Effector memory CD4-positive, alpha-beta T cell (primary cell): ENCODE results near the gene ZIK1.

Source experiments
- DNase-seq, 3 donors: peaks; one replicate each; pipeline ENCODE4 v3.0.0-alpha.2; 2020
- H3K27ac ChIP-seq: 2 replicates; pipeline ENCODE4 v1.7.0; 2013; ENCODE audit warnings: mild to moderate bottlenecking, low read length, moderate library complexity; ENCODE audit not compliant: insufficient read depth, poor library complexity, severe bottlenecking
- H3K27me3 ChIP-seq: replicated peaks from 2 replicates; pipeline ENCODE4 v1.7.0; 2013; ENCODE audit warnings: mild to moderate bottlenecking, low read length; ENCODE audit not compliant: insufficient read depth, control insufficient read depth, poor library complexity, severe bottlenecking
- H3K36me3 ChIP-seq: 2 replicates; pipeline ENCODE4 v1.7.0; 2013; ENCODE audit warnings: mild to moderate bottlenecking, low read length, moderate library complexity; ENCODE audit not compliant: control insufficient read depth, insufficient read depth
- H3K4me1 ChIP-seq: 2 replicates; pipeline ENCODE4 v1.7.0; 2013; ENCODE audit warnings: low read length, mild to moderate bottlenecking; ENCODE audit not compliant: control insufficient read depth, insufficient read depth, poor library complexity, severe bottlenecking
- H3K4me3 ChIP-seq: 2 replicates; pipeline ENCODE4 v1.7.0; 2013; ENCODE audit warnings: low read length, low read depth, mild to moderate bottlenecking; ENCODE audit not compliant: insufficient read depth, poor library complexity, severe bottlenecking
- H3K9me3 ChIP-seq: 2 replicates; pipeline ENCODE4 v1.7.0; 2013; ENCODE audit warnings: mild to moderate bottlenecking, low read length, moderate library complexity; ENCODE audit not compliant: control insufficient read depth

The ZIK1 gene

DNA sequence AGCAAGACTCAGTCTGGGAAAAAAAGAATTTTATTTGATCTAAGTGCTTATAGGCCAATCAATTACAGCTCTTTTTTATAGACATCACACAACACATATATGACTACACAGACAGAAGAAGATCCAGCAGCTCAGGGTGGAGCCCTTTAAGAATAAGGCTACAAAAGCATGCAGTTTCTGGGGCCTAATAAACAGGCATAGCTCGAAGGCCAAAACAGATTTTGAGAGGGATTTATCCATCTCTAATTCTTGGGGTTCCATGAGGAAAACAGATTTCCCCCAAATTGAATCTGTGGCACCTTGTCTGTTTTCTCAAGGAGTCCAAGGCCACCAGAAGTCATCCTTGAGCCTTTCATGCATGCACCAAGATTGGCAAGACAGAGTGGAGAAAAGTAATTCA is 20.4 kb upstream of the ZIK1 start:
- peaks cover 19% of the 10 kb centered on the region for H3K9me3 ChIP-seq
- DNase-seq, result no peak

DNA sequence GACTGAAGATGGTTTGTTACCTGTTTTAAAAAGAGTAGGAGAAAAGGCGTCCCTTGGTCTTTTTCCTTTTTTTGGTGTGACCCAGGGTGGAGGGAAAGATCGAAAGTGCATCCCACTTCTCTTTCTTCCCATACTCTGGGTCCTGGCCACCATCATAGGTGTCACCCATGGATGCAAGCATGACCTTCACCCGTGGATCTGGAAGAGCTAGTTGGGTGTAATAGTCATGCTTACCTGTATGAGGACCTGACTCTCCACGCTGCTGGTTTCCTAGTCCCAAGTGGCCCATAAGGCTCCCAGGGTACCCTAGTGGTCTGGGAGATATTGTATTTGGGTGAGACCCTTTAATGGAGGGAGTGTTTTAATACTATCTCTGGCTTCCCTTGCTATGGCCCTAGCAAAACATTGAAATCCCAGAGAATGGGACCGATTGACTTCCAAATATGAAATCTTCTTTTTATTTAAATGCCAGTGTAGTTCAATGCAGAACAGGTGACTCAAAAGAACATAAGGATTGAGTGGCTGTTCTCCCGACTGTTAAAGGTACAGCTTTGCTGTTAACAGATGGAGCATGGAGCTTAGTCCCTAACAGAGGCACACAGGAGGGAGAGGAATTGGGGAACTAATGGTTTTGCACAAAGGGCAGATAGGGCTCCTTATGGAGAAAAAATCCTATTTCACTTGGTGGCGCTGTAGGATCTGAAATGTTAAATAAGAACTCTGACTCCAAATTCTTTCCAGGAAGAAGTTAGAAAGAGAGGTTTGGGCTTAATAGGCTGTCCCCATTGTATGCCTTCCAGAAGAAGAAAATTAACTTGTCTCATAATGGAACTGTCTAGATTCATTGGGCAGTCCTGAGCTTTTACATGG is 17.3 kb upstream of the ZIK1 start:
- H3K4me3 ChIP-seq, result peak overlapping the region; percentile 3
- H3K9me3 ChIP-seq, result peaks cover 37% of the 10 kb centered on the region
- no peaks in the 10 kb centered on the region for H3K4me1 ChIP-seq
- no peak overlapping the region for H3K27ac ChIP-seq
- H3K36me3 ChIP-seq, result no peaks in the 10 kb centered on the region
- no peak for DNase-seq
- no peaks in the 10 kb centered on the region for H3K27me3 ChIP-seq

More for the DNA sequence above, 20.4 kb upstream of the ZIK1 start:
- no peak overlapping the region for H3K27ac ChIP-seq
- no peak overlapping the region for H3K4me3 ChIP-seq
- no peaks in the 10 kb centered on the region for H3K27me3 ChIP-seq
- H3K36me3 ChIP-seq, result no peaks in the 10 kb centered on the region
- no peaks in the 10 kb centered on the region for H3K4me1 ChIP-seq

DNA sequence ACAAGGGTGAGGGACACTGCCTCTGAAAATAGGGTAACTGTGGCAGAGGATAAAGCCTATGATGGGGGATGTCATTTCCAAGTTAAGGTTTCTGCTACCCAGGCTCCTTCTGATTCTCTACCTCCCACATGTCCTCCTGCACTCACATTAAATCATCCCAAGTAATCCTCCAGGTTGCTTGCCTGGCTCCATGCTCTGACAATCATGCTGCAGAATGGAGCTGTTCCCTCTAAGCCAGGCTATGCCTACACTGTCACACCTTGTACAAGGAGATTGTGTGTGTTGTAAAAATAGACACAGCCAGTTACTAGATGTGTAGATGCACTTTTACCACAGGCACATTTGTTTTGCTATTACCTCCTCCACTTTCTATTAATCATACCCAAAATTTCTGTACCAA is 13.2 kb upstream of the ZIK1 start:
- H3K4me3 ChIP-seq, result no peak overlapping the region
- H3K27ac ChIP-seq, result no peak overlapping the region
- peaks cover 67% of the 10 kb centered on the region for H3K9me3 ChIP-seq
- no peak for DNase-seq
- no peaks in the 10 kb centered on the region for H3K27me3 ChIP-seq
- no peaks in the 10 kb centered on the region for H3K4me1 ChIP-seq
- H3K36me3 ChIP-seq, result peaks cover 38% of the 10 kb centered on the region

DNA sequence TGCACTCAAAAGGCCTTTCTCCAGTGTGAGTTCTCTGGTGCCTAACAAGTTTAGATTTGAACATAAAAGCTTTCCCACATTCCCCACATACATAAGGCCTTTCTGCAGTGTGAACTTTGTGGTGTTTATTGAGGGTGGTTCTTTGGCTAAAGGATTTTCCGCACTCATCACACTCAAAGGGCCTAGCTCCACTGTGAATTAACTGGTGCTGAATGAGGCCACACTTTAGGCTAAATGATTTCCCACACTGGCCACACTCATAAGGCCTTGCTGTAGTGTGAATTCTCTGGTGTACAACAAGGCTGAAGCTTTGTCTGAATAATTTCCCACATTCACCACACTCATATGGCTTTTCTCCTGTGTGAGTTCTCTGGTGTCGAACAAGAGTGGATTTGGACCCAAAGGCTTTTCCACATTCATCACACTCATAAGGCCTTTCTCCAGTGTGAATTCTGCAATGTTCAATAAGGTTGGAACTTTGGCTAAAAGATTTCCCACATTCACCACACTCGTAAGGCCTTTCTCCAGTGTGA is 11.5 kb upstream of the ZIK1 start:
- Histone ChIP-seq H3K9me3 (peaks cover 63% of the 10 kb centered on the region), H3K27ac (no peak overlapping the region), H3K36me3 (peaks cover 52% of the 10 kb centered on the region), H3K4me1 (no peaks in the 10 kb centered on the region), H3K4me3 (no peak overlapping the region), H3K27me3 (no peaks in the 10 kb centered on the region)
- DNase-seq, result no peak

DNA sequence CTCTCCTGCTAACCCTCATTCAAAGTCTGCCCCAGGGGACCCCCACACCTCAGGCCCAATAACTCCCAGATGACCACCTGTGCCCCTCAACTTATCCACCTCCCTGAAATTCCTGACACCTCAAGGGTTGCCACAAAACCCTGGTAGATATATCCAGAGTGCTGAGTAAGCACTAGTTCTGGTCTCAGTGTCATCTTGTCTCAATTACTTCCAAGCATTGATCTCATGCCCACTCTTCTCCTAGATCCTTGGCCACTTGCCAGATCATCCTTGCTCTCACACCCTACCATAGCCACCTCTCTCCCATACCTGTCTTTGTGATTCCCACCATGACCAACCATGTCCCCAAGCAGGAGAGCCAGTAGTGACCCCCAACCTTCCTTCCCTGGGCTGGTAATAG is 7.3 kb upstream of the ZIK1 start:
- peaks cover 52% of the 10 kb centered on the region for H3K36me3 ChIP-seq
- H3K27me3 ChIP-seq, result no peaks in the 10 kb centered on the region
- H3K27ac ChIP-seq, result no peak overlapping the region
- no peaks in the 10 kb centered on the region for H3K4me1 ChIP-seq
- no peak for DNase-seq
- peaks cover 45% of the 10 kb centered on the region for H3K9me3 ChIP-seq
- H3K4me3 ChIP-seq, result no peak overlapping the region

DNA sequence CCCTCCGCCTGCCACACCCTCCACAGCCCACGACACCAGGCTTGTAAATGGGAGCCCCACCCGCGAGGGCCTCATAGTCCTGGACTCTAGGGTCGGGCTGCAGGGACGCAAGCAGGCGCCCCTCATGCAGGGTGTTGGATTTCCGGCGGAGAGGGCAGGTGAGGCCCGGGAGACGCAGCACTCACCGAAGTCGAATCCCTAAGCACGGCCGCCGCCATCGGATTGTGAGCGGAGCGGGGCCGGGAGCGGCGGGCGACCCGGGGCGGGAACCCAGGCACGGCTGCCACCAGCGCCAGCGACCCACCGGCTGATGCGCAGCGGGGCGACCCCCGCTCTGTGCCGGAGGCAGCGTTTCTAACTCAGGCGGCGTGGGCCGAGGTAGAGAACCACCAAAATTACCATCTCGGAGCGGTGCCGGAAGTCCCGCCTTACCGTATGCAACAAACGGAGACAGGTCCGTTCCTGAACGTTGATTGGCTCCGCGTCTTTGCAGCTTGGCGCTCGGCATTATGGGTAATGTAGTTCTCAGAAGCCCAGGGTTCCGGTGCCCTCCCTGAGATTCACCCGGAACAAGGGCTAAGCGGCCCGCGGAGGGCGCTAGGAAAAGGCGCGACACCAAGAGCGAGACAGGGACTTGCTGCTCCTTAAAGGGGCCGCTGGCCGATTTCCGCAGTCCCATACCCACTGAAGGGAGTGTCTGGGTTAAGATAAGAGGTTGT is 5.3 kb upstream of the ZIK1 start, which contains the start of gene ZNF416:
TSS of gene ZNF416 (minus strand) at position 425 of the 719 bp plus-strand sequence. CDS start at position 218, 207 bp downstream.
- H3K36me3 ChIP-seq, result peaks cover 34% of the 10 kb centered on the region
- H3K4me1 ChIP-seq, result peaks cover 2% of the 10 kb centered on the region
- DNase-seq, result peak; percentile 92 to 94 (median 93)
- no peaks in the 10 kb centered on the region for H3K27me3 ChIP-seq
- H3K27ac ChIP-seq, result peak within 1 kb of the TSS; percentile 73
- H3K9me3 ChIP-seq, result peaks cover 33% of the 10 kb centered on the region
- peak within 1 kb of the TSS; percentile 94 for H3K4me3 ChIP-seq

DNA sequence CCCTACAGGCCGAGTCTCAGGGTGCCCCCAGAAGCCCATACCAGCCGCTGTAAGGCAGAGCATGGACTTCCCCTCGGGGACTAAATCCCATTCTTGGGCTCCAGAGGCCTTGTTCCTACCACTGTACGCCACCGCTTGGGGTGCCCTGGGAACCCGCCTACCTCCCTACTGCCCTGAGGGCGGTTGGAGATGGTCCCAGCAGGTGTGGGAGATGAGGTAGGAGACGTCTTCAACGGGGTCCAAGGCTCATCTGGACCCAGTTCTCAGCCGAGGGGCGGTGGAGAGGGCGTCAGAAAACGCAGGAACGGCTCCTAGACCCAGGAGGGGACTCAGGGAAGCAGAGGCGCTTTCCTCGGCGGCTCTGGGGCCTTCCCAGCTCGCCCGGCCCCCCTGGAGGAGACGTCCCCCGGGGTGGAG is 833 bp upstream of the ZIK1 start:
- H3K27me3 ChIP-seq, result no peaks in the 10 kb centered on the region
- peaks cover 21% of the 10 kb centered on the region for H3K9me3 ChIP-seq
- no peak for DNase-seq
- peaks cover 7% of the 10 kb centered on the region for H3K4me1 ChIP-seq
- peaks cover 5% of the 10 kb centered on the region for H3K36me3 ChIP-seq
- H3K4me3 ChIP-seq, result peak overlapping the region; percentile 62
- no peak overlapping the region for H3K27ac ChIP-seq

DNA sequence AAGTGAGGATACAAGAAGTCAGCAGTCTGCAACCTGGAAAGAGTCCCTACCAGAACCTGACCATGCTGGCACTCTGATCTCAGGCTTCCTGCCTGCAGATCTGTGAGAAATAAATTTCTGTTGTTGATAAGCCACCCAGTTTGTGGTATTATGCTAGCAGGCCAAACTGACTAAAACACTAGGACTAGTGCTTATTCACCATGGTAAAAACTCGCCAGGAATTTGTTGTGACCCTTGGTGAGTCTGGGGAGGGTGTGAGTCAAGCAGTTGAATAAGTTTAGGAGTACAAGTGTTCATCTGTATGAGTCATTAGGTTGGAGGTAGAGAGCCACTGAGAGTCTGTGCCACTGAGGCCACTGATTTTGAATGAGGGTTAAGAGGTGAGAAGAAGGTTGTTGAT is 3.6 kb downstream of the ZIK1 start:
- Histone ChIP-seq H3K4me1 (peaks cover 7% of the 10 kb centered on the region), H3K27ac (no peak overlapping the region), H3K4me3 (no peak overlapping the region), H3K27me3 (no peaks in the 10 kb centered on the region), H3K9me3 (peaks cover 60% of the 10 kb centered on the region), H3K36me3 (peaks cover 32% of the 10 kb centered on the region)
- no peak for DNase-seq

DNA sequence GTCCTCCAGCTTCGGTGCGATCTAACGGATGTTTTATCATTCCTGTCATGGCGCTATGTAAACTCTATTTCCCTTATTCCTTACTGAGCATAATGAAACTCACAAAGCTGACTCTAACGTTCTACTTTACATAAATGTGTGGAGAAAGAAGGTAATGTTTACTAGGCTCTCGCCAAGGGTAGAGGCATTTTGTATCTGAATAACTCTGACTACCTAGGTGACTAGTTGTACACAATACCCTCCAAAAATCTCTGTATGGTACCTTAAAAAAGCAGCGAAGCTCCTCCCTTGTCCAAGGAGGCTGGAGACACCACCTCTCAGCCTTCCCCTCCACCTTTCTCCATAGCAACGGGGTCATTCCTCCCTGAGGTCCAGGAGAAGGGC is 15.4 kb downstream of the ZIK1 start:
- Histone ChIP-seq H3K27ac (no peak overlapping the region), H3K27me3 (no peaks in the 10 kb centered on the region), H3K36me3 (peaks cover 11% of the 10 kb centered on the region), H3K4me1 (peaks cover 4% of the 10 kb centered on the region), H3K4me3 (peak overlapping the region; percentile 77), H3K9me3 (peaks cover 10% of the 10 kb centered on the region)
- no peak for DNase-seq
